Stimulated activated CD4-positive, alpha-beta T cell treated with anti-CD3 and anti-CD28 coated beads, Interleukin-1b, Interleukin-23, amount 100 ng/mL, for 1 hour (primary cell): ENCODE measurements around the gene CTAGE9.
"Not testable (repeated sequence)": the region's sequence is repeated elsewhere in the genome, so short reads cannot be mapped to it uniquely, and the experiment has no call there.

ENCODE experiments used
- DNase-seq, 2 donors: peaks; one replicate each; pipeline ENCODE4 v3.0.0-alpha.2; 2020; ENCODE audit warnings: low read depth in 2 of 2

Gene CTAGE9

DNA sequence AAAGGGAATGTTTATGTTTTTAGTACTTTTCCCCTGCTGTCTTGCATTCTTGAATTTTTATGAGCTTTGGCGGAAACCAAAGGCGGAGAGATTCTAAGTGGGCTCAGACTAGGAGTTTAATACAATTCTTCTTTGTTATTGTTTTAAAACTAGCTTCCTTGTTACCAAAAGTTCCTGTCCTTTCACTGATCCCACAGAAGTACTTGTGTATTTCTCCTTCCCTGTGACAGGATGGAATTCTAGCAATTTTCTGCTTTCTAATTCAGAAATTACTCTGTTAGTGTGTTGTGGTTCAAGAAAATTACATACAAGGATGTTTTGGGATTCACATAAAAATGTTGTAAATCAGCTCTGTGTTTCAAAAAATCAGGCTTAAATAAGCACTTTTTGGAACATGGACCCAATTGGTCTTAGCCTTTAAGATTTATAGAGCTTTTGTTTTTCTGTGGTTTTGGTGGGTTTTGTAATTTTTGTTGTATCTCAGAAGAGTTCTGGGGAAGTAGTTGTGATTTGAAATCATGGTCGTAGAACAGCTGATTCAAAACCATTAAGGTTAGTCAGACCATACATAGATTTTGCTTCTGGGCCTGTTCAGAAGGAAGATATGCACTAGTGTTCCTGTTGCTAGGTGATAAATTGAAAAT lies 17.6 kb upstream of the CTAGE9 start:
- DNase-seq: no peak

DNA sequence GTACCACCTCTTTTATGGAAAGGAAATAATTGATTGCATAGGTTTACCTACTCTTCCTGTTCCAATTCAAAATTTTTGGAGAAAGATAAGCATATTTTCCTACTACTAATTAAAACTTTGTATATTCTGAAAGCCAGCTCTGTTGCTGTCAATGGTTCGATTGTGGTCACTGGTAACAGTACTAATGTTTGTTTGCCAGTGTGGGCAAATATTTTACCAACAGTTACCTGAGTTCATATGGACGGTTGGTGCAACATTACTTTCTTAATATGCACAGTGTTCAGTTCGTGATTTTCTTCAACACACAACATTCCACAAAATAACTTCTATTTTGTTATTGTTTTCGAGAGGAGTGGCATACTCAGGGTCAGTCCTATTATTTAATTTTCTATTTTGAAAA lies 17.1 kb upstream of the CTAGE9 start:
- no peak for DNase-seq

DNA sequence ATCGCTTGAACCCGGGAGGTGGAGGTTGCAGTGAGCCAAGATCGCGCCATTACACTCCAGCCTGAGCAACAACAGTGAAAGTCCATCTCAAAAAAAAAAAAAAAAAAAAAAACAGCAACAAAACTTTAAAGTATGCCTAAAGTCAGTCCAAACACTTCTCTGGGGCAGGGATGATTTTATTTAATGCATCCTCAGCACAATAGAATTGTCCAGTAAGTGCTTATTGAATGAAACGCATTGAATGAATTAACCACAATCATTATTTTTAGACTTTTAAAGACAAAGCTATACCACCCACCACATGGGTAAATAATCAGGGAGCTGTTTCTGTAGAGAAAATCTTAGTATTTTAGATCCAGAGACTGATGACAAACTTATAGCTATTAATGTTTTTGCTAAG lies 16.6 kb upstream of the CTAGE9 start:
- DNase-seq: no peak

DNA sequence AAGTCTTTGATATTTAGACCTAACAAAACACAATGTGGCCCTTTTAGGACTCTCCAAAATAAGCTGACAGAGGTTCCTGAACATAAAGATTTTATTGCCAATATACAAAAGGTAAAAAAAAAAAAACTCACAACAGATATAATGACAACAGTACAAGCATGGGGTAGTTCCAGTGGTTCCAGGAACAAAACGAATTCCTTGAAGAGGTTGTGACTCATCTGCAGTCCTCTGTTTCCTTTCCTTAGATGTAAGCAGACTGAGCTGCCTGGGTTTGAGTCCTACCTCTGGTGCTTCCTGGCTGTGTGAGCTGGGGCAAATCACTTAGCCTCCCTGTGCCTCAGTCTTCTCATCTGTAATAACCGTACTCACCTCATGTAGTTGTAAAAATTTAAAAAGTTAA lies 13.3 kb upstream of the CTAGE9 start:
- no peak for DNase-seq

DNA sequence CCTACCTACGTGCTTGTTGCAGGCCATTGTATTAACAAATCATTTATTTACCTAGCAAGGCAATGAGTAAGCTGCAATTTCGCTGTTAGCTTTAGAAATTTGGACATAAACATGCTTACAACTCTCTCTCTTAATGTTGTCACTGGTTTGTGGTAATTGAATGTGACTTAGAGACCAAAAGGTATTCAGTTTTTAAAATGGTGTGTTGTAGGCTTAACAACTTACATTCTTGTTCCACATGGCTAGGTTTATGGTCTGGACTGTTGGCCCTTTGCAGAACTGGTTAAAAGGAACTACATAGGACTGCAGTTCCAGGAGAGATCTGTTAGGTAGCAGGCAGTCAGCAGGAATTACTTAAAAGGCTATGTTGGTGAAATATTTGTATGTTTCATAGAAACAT lies 10.3 kb upstream of the CTAGE9 start:
- no peak for DNase-seq

DNA sequence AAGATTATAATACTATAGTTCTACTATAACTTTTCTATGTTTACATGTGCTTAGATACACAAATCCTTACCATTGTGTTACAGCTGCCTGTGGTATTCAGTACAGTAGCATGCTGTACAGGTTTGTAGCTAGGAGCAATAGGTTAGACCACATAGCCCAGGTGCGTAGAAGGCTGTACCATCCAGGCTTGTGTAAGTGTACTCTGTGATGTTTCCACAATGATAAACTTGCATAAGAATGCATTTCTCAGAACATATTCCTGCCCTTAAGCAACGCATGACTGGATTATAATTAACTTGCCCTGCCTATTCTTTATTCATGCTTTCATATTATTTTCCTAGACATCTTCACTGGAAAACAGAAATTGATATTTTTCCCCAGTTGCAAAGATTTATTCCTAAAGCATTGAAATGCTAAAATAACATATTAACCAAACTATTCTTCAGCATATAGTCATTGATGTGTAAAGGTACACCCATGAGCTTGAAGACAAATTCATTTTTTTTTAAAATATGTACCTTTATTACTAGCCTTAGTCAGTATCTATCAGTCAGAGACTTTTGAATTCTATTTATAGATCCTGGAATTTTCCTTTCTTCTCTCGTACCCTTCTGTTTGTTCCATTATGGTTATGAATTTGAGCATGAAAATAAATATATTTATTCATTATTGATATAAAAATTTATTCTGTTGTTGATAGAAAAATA lies 7.2 kb upstream of the CTAGE9 start:
- no peak for DNase-seq

DNA sequence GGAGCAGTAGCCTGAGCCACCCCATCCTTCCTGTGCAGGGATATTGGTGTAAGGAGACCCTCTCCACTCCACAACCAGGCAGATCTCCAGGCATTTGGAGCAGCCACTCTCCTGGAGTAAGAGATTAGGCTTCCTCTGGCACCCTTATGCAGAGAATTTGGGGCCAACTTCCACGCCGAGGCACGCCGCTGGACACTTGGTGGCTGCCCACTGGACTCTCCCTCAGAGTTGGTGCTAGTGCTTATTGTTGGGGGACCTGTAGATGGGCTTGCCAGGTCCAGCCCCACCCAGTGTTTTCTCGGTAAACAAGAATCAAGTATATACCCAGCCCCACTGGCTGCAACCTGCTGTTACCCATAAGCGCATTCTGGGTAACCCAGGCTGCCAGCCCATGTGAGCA lies 4.8 kb upstream of the CTAGE9 start:
- not testable (repeated sequence) for DNase-seq

DNA sequence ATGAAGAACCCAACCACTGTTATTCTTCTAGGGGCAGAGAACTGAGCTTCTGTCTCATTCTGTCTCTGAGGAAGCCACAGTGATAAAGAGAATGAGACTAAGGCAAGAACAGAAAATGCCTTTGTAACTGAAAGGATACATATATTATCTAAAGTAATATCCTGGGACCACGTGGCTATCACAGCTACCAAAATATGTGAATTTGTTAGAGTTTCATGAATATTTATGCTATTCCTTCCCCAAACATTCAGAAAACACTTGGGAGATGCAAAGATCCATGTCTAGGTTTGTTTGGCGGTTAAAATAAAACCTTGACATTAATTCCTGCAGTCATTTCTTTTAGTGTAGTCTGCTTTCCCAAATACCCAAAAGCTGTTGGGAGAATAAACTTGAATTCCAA lies 6.9 kb downstream of the CTAGE9 start:
- DNase-seq: not testable (repeated sequence)

DNA sequence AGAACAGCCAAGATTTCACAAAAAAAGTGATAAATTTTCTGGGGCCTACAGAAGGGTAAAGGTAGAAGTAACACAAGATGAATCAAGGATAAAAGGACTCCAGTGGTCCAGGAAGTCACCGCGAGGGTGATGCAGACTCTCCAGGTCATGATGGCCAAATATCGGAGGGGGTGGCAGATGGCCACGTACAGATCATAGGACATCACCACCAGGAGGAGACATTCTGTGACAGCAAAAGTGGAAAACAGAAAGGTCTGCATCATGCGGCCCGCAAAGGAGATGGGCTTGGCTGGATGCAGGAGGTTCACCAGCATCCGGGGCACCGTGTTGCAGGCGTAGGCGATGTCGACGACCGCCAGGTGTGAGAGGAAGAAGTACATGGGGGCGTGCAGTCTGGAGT lies 10.0 kb downstream of the CTAGE9 start:
- DNase-seq: not testable (repeated sequence)

DNA sequence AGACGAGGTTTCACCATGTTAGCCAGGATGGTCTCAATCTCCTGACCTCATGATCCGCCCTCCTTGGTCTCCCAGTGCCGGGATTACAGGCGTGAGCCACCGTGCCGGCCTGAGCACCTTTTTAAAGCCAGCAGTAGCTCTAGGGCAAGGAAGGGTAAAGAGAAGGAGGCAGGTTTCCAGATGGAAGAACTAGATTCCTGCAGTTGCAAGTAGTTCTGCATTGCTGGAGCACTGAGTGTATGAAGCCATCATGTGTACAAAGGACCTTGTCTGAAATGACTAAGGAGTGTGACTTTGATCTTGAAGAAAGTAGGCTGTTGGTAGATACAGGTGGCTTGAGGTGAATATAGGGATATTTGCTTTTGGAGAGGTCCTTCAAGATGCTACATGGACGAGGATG lies 13.9 kb downstream of the CTAGE9 start:
- no peak for DNase-seq

DNA sequence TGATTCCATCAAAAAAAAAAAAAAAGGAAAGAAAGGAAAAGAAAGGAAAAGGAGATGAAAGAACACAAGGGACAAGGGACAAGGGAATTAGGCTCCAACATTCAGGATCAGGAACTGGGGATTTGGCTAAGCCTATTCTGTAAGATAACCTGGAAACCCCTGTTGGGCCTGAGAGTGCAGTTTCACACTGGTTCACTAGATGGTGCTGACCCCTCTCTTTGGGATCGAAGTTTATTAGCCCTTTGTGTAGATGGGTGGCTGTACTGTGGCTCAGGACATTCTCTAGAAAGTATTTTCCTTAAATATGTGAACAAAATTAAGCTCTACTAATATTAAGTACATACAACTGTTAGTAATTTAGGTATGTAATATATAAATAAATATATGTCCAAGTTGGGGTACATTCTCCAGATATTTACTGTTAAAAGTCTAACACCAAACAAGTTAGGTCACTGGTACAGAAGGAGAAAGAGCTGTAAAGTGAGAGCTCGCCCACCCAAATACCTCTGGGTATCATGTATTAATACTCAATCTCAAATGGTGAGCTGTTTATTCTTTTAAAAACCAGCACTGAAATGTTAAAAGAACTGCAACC lies 15.9 kb downstream of the CTAGE9 start:
- no peak for DNase-seq

DNA sequence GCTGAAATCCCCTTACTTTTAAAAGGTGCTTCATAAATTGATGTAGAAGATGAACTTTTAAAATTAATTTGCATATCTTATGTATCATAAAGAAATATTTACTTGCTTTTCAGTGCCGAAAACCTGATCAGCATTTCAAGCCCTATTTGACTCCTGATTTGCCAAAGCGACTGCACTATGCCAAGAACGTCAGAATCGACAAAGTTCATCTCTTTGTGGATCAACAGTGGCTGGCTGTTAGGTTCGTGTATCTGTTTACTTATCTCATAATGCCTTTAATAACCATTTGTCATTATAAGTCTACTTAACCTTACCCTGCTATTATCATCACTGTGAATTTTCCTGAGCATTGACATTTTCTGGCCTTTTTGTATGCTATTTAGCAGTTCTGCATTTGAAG lies 17.4 kb downstream of the CTAGE9 start:
- DNase-seq: no peak

DNA sequence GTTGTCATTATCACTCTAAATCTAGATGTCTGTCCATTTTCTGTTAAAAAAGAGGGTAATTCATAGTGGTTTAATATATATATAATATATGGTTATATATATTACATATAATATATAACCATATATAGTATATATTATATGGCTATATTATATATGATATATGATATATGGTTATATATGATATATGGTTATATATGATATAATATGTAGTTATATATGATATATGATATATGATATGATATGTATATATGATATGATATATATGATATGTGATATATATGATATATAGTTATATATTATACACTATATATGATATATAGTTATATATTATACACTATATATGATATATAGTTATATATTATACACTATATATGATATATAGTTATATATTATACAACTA lies 18.2 kb downstream of the CTAGE9 start:
- no peak for DNase-seq

DNA sequence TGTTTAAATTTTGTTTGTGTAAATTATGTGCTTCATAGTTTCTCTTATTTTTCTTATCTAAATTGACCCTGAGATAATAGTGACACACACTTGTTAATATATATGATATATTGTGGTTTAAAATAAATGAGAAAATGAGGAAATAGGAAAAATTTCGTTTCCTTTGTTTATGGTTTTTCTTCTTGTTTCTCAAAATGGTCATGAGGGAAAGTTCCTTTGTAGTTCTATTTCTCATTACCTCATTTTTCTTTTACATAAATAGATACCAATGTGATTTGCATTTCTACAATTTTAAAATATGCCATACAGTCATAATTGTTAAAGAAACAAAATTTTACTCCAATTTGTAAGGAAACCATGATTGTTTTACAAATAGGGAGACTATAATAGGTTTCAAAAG lies 18.8 kb downstream of the CTAGE9 start:
- DNase-seq: no peak

DNA sequence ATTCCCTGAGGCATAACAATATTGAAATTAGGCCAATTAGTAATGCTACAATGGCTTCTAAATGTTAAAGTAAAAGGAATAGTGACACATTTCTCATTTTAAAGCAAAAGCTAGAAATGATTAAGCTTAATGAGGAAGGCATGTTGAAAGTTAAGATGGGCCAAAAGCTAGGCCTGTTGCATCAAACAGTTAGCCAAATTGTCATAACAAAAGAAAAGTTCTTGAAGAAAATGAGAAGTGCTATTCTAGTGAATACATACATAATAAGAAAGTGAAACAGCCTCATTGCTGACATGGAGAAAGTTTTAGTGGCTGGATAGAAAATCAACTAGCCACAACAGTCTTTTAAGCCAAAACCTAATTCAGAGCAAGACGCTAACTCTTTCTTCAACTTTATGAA lies 22.5 kb downstream of the CTAGE9 start:
- DNase-seq: no peak

DNA sequence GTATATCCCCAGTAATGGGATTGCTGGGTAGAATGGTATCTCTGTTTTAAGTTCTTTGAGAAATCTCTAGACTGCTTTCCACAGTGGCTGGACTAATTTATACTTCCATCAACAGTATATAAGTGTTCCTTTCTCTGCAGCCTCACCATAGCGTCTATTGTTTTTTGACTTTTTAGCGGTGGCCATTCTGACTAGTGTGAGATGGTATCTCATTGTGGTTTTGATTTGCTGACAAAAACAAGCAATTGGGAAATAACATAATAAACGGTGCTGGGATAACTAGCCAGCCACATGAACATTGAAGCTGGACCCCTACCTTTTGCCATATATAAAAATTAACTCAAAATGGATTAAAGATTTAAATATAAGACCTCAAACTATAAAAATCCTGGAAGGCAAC lies 23.8 kb downstream of the CTAGE9 start:
- no peak for DNase-seq

DNA sequence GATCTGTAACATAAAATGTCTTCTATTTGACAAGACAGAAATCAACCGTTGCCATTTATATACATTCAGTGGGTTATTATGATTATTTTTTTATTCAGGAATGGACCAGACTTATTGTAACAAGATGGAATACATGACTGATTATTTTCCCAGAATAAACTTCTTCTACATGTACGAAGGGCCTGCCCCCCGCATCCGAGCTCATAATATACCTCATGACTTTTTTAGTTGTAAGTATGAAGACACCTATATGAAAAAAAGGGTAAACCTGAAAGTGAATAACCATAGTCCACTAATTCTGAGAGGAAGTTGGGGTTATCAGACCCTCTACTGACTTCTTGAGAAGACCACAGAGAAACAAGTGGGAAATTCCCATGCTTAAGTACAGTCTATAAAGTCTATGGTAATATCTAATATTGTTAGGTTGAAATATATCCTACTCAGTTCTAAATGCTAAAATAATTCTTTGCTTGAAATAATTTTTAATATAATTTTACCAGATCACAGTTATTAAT lies 25.5 kb downstream of the CTAGE9 start:
- no peak for DNase-seq

DNA sequence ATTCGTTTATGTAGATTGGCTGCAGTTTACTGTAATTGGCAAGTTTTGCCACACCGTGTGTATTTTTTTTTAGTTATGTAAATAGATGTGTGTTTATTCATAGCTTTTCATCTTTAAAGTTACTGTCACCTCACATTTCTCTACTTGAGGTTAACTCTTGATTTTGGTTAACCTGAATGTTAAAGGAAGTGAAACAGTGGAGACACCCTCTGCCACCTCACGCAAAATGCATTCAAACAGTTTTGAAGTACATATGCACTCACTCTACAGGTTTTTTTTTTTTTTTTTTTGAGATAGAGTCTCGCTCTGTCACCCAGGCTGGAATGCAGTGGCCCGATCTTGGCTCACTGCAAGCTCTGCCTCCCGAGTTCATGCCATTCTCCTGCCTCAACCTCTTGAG lies 27.3 kb downstream of the CTAGE9 start:
- no peak for DNase-seq

DNA sequence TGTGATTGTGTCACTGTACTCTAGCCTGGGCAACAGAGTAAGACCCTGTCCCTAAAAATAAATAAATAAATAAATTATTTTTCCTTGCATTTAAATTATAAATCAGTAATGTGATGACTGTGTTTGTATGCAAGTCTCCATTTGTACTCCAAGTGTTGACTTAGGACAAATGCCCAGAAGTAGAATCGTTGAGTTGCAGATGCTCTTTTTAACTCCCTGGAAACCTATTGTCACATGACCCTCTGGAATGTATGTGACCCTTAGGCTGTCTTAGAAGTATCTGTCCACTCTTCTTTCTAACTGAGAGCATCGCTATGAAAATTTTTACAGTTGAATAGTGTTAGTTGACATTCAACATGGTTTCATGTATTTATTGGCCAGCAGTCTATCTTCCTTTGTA lies 28.4 kb downstream of the CTAGE9 start:
- no peak for DNase-seq

DNA sequence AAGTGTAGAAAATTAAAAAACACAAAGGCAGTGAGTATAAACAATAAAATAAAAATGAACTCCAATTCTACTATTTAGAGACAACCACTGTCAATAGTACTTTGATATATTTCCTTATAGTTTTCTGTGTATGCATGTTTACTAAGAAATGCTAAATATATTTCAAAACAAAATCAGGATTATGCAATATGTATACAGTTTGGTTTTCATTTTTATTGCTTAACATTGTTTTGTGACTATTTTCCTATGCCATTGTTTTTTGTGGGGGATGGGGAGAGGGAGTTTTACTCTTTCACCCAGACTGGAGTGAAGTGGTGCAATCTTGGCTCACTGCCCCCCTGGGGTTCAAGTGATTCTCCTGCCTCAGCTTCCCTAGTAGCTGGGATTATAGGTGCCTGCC lies 29.2 kb downstream of the CTAGE9 start:
- no peak for DNase-seq

DNA sequence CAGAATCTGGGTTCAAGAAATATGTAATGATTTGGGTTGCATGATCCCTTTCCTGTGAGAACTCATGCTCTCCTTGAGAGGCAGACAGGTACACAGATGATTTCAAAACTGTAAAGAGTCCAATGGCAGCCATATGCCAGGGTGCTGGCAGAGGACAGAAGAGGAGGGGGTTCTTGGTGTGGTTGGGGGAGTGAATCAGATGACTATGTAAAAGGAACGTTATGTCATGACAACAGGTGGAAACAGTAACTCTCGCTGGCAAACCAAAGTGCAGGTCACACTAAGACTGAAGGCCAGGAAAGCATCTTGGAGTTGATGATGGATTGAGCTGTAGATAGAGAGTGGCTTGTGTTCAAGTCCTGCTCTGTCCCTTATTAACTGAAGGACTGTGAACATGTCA lies 29.9 kb downstream of the CTAGE9 start:
- no peak for DNase-seq

DNA sequence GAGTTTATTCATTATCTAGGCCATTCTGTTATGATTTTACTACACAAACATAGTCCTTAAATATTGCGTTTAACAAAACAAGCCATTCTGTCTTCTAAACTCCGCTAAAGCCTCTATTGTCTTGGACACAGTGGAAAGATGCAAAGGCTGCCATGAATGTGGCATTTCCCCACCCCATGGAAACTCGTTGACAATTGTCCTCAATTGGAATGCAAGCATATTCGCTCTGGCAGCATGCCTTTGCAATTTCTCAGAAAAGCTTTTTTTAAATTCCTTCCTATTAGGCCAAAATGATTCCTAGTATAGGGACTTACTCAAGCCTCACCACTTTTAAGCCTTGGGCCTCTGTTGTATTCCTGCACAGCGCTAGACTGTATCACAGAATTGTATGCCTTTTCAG lies 32.4 kb downstream of the CTAGE9 start:
- no peak for DNase-seq

DNA sequence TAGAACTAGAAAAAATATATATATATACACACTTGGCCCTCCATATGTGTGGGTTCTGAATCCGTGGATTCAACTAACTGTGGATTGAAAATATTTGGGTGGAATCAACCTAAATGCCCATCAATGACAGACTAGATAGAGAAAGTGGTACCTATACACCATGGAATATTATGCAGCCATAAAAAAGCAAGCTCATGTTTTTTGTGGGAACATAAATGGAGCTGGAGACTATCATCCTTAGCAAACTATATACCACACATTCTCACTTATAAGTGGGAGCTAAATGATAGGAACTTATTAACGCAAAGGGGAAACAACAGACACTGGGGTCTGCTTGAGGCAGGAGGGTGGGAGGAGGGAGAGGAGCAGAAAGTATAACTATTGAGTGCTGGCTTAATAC lies 37.6 kb downstream of the CTAGE9 start:
- no peak for DNase-seq
